ENCODE measurements around the gene PRR5L. TPM values are rescaled to one million over a fixed set of nuclear protein-coding genes. Genes with fewer than 3 reads are reported as not detected.
A peak's percentile ranks its signal among the peaks of the same experiment; 100 is the strongest.

The PRR5L gene
- total and polyA plus RNA-seq, 9 of the 15 experiments (the other 6 are each of a cell fraction or from before 2014, with no cell fraction given) = 0.11 to 0.60 (median 0.36) TPM; not detected in 2

DNA sequence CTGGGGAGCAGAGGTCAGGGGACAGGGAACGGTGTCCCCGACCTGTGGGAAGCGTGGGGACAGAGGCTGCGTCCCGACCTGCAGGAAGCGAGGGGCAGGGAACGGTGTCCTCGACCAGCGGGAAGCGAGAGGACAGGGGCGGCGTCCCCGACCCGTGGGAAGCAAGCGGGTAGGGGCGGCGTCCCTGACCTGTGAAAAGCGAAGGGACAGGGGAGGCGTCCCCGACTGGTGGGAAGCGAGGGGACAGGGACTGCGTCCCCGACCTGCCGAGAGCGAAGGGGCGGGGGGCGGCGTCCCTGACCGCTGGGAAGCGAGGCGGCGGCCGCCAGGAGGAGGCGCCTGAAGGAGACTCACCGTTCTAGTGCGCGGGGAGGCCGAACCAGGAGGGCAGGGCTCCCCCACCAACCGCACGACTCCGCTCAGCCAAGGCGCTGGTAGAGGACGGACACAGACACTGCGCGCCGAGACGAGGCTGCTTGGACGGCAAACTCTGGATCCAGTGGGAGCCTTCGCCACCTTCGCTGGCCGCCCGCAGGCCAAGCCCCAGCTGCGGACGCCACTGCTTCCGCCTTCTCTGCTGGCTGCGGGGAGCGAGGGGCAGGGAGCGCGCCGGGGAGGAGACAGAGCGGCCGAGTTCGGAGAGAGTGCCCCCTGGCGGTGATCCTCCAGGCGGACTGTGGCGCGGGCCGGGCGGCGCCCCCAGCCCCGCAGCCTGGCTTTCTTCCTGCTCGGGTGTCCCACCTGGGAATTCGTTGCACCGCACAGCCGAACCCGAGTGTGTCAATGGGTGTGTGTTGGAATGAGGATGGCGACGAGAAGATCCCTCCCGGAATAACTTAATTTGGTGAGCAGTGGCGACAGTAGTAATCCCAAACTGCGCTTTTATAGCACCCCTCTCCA, 213.9 kb downstream of the PRR5L start, which contains the start of gene TRAF6 (continued):
- no peak for TF ChIP-seq HNRNPH1 (optimal IDR thresholded peaks at IDR 0.05; ENCODE audit: low read depth, low read length)
- TF ChIP-seq, protein P1, sequence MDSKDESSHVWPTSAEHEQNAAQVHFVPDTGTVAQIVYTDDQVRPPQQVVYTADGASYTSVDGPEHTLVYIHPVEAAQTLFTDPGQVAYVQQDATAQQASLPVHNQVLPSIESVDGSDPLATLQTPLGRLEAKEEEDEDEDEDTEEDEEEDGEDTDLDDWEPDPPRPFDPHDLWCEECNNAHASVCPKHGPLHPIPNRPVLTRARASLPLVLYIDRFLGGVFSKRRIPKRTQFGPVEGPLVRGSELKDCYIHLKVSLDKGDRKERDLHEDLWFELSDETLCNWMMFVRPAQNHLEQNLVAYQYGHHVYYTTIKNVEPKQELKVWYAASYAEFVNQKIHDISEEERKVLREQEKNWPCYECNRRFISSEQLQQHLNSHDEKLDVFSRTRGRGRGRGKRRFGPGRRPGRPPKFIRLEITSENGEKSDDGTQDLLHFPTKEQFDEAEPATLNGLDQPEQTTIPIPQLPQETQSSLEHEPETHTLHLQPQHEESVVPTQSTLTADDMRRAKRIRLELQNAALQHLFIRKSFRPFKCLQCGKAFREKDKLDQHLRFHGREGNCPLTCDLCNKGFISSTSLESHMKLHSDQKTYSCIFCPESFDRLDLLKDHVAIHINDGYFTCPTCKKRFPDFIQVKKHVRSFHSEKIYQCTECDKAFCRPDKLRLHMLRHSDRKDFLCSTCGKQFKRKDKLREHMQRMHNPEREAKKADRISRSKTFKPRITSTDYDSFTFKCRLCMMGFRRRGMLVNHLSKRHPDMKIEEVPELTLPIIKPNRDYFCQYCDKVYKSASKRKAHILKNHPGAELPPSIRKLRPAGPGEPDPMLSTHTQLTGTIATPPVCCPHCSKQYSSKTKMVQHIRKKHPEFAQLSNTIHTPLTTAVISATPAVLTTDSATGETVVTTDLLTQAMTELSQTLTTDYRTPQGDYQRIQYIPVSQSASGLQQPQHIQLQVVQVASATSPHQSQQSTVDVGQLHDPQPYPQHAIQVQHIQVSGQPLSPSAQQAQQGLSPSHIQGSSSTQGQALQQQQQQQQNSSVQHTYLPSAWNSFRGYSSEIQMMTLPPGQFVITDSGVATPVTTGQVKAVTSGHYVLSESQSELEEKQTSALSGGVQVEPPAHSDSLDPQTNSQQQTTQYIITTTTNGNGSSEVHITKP (IDR thresholded peaks at IDR 0.05; ENCODE audit: partially characterized antibody) = no peak
- TF ChIP-seq PTRF (tag; IDR thresholded peaks at IDR 0.05) = no peak
- TF ChIP-seq SMAD4 (CRISPR knock-in tag; conservative IDR thresholded peaks at IDR 0.05) = peak; percentile 80
- TF ChIP-seq ZNF311 (CRISPR knock-in tag; IDR thresholded peaks at IDR 0.05) = no peak
- TF ChIP-seq PYGO2 (tag; IDR thresholded peaks at IDR 0.05) = no peak
- TF ChIP-seq PHF21A (IDR thresholded peaks at IDR 0.05; ENCODE audit: borderline replicate concordance, low read depth) = no peak
- no peak for TF ChIP-seq ARNT (IDR thresholded peaks at IDR 0.05)
- TF ChIP-seq EGR1 (conservative IDR thresholded peaks at IDR 0.05) = no peak
- peak; percentile 86 for TF ChIP-seq SNIP1 (IDR thresholded peaks at IDR 0.05; ENCODE audit: low read depth)
- peak; percentile 70; the same call in 1 of the 2 replicates for TF ChIP-seq TOE1 (IDR thresholded peaks at IDR 0.05; ENCODE audit: borderline replicate concordance)
- no peak for TF ChIP-seq TOE1 (CRISPR knock-in tag; IDR thresholded peaks at IDR 0.05; ENCODE audit: borderline replicate concordance, low read depth)
- peak; percentile 97 for TF ChIP-seq POLR2A (conservative IDR thresholded peaks at IDR 0.05)
- no peak for TF ChIP-seq PTBP1 (IDR thresholded peaks at IDR 0.05; ENCODE audit: low read depth, low read length)
- TF ChIP-seq ZFP30 (CRISPR knock-in tag; IDR thresholded peaks at IDR 0.05; ENCODE audit: borderline replicate concordance) = no peak
- TF ChIP-seq ZKSCAN3 (CRISPR knock-in tag; IDR thresholded peaks at IDR 0.05) = no peak
- no peak for TF ChIP-seq ZKSCAN1 (IDR thresholded peaks at IDR 0.05; ENCODE audit: low read depth, low read length)
- no peak for TF ChIP-seq RUNX1 (IDR thresholded peaks at IDR 0.05; ENCODE audit: low read depth)
- TF ChIP-seq, protein P2, sequence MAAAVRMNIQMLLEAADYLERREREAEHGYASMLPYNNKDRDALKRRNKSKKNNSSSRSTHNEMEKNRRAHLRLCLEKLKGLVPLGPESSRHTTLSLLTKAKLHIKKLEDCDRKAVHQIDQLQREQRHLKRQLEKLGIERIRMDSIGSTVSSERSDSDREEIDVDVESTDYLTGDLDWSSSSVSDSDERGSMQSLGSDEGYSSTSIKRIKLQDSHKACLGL (CRISPR knock-in tag; IDR thresholded peaks at IDR 0.05; ENCODE audit: borderline replicate concordance, poor library complexity, severe bottlenecking) = no peak
- TF ChIP-seq ZBTB1 (CRISPR knock-in tag; IDR thresholded peaks at IDR 0.05; ENCODE audit: borderline replicate concordance, low read depth) = 0 out of 2 replicates have a peak, but pooled peaks have one; percentile 67
- TF ChIP-seq, protein P3, sequence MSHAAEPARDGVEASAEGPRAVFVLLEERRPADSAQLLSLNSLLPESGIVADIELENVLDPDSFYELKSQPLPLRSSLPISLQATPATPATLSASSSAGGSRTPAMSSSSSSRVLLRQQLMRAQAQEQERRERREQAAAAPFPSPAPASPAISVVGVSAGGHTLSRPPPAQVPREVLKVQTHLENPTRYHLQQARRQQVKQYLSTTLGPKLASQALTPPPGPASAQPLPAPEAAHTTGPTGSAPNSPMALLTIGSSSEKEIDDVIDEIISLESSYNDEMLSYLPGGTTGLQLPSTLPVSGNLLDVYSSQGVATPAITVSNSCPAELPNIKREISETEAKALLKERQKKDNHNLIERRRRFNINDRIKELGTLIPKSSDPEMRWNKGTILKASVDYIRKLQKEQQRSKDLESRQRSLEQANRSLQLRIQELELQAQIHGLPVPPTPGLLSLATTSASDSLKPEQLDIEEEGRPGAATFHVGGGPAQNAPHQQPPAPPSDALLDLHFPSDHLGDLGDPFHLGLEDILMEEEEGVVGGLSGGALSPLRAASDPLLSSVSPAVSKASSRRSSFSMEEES (CRISPR knock-in tag; IDR thresholded peaks at IDR 0.05) = no peak
- TF ChIP-seq ZNF707 (CRISPR knock-in tag; conservative IDR thresholded peaks at IDR 0.05) = no peak
- TF ChIP-seq ZNF764 (CRISPR knock-in tag; IDR thresholded peaks at IDR 0.05; ENCODE audit: low read depth) = no peak

Data from K562 (cell line).